Activated CD8-positive, alpha-beta memory T cell treated with anti-CD3 and anti-CD28 coated beads for 24 hours (primary cell): ENCODE measurements around the gene LCK.

Experiments
- DNase-seq: peaks from one replicate; pipeline ENCODE4 v3.0.0-alpha.2; 2020

The LCK gene

GRCh38 chr1:32329931-32330466, 78.9 kb downstream of the LCK start:
- DNase-seq, result no peak

- DNase-seq, result no peak
These were observed 79.6 kb downstream of the LCK start for GRCh38 chr1:32330558-32331151.

GRCh38 chr1:32331549-32331948, 80.5 kb downstream of the LCK start:
- DNase-seq, result no peak

- no peak for DNase-seq
These were observed 81.4 kb downstream of the LCK start for GRCh38 chr1:32332290-32333079.

GRCh38 chr1:32333251-32333963, 82.3 kb downstream of the LCK start:
- DNase-seq, result no peak

GRCh38 chr1:32334274-32334861, 83.3 kb downstream of the LCK start:
- DNase-seq, result no peak

GRCh38 chr1:32334864-32335534, 83.9 kb downstream of the LCK start:
- DNase-seq, result peak; percentile 82

- DNase-seq, result no peak
These were observed 84.4 kb downstream of the LCK start for GRCh38 chr1:32335535-32335789.
